ENCODE results near the gene MRM3. TPM values are rescaled to one million over a fixed set of nuclear protein-coding genes. Genes with fewer than 3 reads are reported as not detected.

MRM3 gene
- total RNA-seq, 5 donors from 2014 or later (not counting 1 experiment from before 2014, with no cell fraction given), result 23.0 to 34.1 (median 25.6) TPM

GRCh38 chr17:807523-808294, 25.6 kb downstream of the MRM3 start:
- Histone ChIP-seq H3K9me3 (no peaks in the 10 kb centered on the region), H3K27me3 (replicated peaks in 1 of 2; ENCODE audit: control insufficient read depth in 2 of 2, extremely low read depth in 1 of 2, insufficient read depth in 2 of 2, low read length in 1 of 2) (peaks cover 0 to 45% of the 10 kb centered on the region in 2 experiments), H3K36me3 (ENCODE audit: control insufficient read depth in 2 of 2, extremely low read depth in 1 of 2, insufficient read depth in 1 of 2, low read length in 1 of 2) (no peaks in the 10 kb centered on the region), H3K27ac (ENCODE audit: low read length) (no peak overlapping the region), H3K4me3 (ENCODE audit: control insufficient read depth in 1 of 2, extremely low read depth in 1 of 2, low read length in 1 of 2) (no peak overlapping the region), H3K4me1 (ENCODE audit: control insufficient read depth in 1 of 2, extremely low read depth in 1 of 2, insufficient read depth in 2 of 2, low read length in 2 of 2) (no peaks in the 10 kb centered on the region)
- no peak overlapping the region for H3K4me3 Mint-ChIP-seq
- H3K9me3 Mint-ChIP-seq, result no peaks in the 10 kb centered on the region
- H3K27me3 Mint-ChIP-seq, result peaks cover 5 to 20% of the 10 kb centered on the region in 2 donors
- H3K27ac Mint-ChIP-seq, result no peak overlapping the region
- H3K4me1 Mint-ChIP-seq, result no peaks in the 10 kb centered on the region
- POLR2A ChIA-PET, result no interaction called here
- no peak for ATAC-seq (replicated peaks in 1 of 4)
- CTCF ChIA-PET, result interaction anchor here in 1 of 2 donors (0.5 kb wide), 1 partner anchor 192 kb away, joined by 5 read pairs; no protein-coding TSS in a partner anchor
- H3K36me3 Mint-ChIP-seq, result no peaks in the 10 kb centered on the region
- 80% methylated on average over 22 of the region's 28 CpGs for WGBS (ENCODE audit: insufficient coverage)
- no peak for DNase-seq

- ChIA-PET POLR2A (no interaction called here), CTCF (no interaction called here)
- DNase-seq, result no peak
- Mint-ChIP-seq H3K9me3 (no peaks in the 10 kb centered on the region), H3K36me3 (no peaks in the 10 kb centered on the region), H3K4me3 (no peak overlapping the region), H3K27me3 (peaks cover 5 to 23% of the 10 kb centered on the region in 2 donors), H3K27ac (no peak overlapping the region), H3K4me1 (no peaks in the 10 kb centered on the region)
- Histone ChIP-seq H3K4me3 (ENCODE audit: control insufficient read depth in 1 of 2, extremely low read depth in 1 of 2, low read length in 1 of 2) (no peak overlapping the region), H3K27me3 (replicated peaks in 1 of 2; ENCODE audit: control insufficient read depth in 2 of 2, extremely low read depth in 1 of 2, insufficient read depth in 2 of 2, low read length in 1 of 2) (peaks cover 0 to 41% of the 10 kb centered on the region in 2 experiments), H3K27ac (ENCODE audit: low read length) (no peak overlapping the region), H3K36me3 (ENCODE audit: control insufficient read depth in 2 of 2, extremely low read depth in 1 of 2, insufficient read depth in 1 of 2, low read length in 1 of 2) (no peaks in the 10 kb centered on the region), H3K9me3 (no peaks in the 10 kb centered on the region), H3K4me1 (ENCODE audit: control insufficient read depth in 1 of 2, extremely low read depth in 1 of 2, insufficient read depth in 2 of 2, low read length in 2 of 2) (no peaks in the 10 kb centered on the region)
- 77% methylated on average over 27 of the region's 29 CpGs for WGBS (ENCODE audit: insufficient coverage)
- no peak for ATAC-seq (replicated peaks in 1 of 4)
Measured at GRCh38 chr17:811051-811784, 29.1 kb downstream of the MRM3 start.

- CTCF ChIA-PET, result no interaction called here
- Mint-ChIP-seq H3K9me3 (no peaks in the 10 kb centered on the region), H3K36me3 (no peaks in the 10 kb centered on the region), H3K27me3 (peaks cover 5 to 21% of the 10 kb centered on the region in 2 donors), H3K27ac (no peak overlapping the region), H3K4me1 (no peaks in the 10 kb centered on the region), H3K4me3 (no peak overlapping the region)
- ATAC-seq (replicated peaks in 1 of 4) (no peak), DNase-seq (no peak)
- 95% methylated on average over 14 of the region's 14 CpGs for WGBS (ENCODE audit: insufficient coverage)
- Histone ChIP-seq H3K27me3 (replicated peaks in 1 of 2; ENCODE audit: control insufficient read depth in 2 of 2, extremely low read depth in 1 of 2, insufficient read depth in 2 of 2, low read length in 1 of 2) (peaks cover 0 to 28% of the 10 kb centered on the region in 2 experiments), H3K4me3 (ENCODE audit: control insufficient read depth in 1 of 2, extremely low read depth in 1 of 2, low read length in 1 of 2) (no peak overlapping the region), H3K4me1 (ENCODE audit: control insufficient read depth in 1 of 2, extremely low read depth in 1 of 2, insufficient read depth in 2 of 2, low read length in 2 of 2) (no peaks in the 10 kb centered on the region), H3K27ac (ENCODE audit: low read length) (no peak overlapping the region), H3K9me3 (no peaks in the 10 kb centered on the region), H3K36me3 (ENCODE audit: control insufficient read depth in 2 of 2, extremely low read depth in 1 of 2, insufficient read depth in 1 of 2, low read length in 1 of 2) (no peaks in the 10 kb centered on the region)
- POLR2A ChIA-PET, result no interaction called here
Measured at GRCh38 chr17:812638-813204, 30.6 kb downstream of the MRM3 start.

GRCh38 chr17:814371-814770, 32.2 kb downstream of the MRM3 start:
- H3K36me3 ChIP-seq (ENCODE audit: control insufficient read depth in 2 of 2, extremely low read depth in 1 of 2, insufficient read depth in 1 of 2, low read length in 1 of 2), result no peaks in the 10 kb centered on the region
- Mint-ChIP-seq H3K4me1 (no peaks in the 10 kb centered on the region), H3K9me3 (no peaks in the 10 kb centered on the region), H3K36me3 (no peaks in the 10 kb centered on the region), H3K4me3 (no peak overlapping the region), H3K27ac (no peak overlapping the region), H3K27me3 (peaks cover 5 to 14% of the 10 kb centered on the region in 2 donors)
- no peak overlapping the region for H3K4me3 ChIP-seq (ENCODE audit: control insufficient read depth in 1 of 2, extremely low read depth in 1 of 2, low read length in 1 of 2)
- 88% methylated on average over 17 of the region's 20 CpGs for WGBS (ENCODE audit: insufficient coverage)
- no peak overlapping the region for H3K27ac ChIP-seq (ENCODE audit: low read length)
- ATAC-seq (replicated peaks in 1 of 4), result no peak
- H3K9me3 ChIP-seq, result no peaks in the 10 kb centered on the region
- peaks cover 0 to 20% of the 10 kb centered on the region in 2 experiments for H3K27me3 ChIP-seq (replicated peaks in 1 of 2; ENCODE audit: control insufficient read depth in 2 of 2, extremely low read depth in 1 of 2, insufficient read depth in 2 of 2, low read length in 1 of 2)
- H3K4me1 ChIP-seq (ENCODE audit: control insufficient read depth in 1 of 2, extremely low read depth in 1 of 2, insufficient read depth in 2 of 2, low read length in 2 of 2), result no peaks in the 10 kb centered on the region
- POLR2A ChIA-PET, result no interaction called here
- DNase-seq, result no peak
- CTCF ChIA-PET, result no interaction called here

DNA sequence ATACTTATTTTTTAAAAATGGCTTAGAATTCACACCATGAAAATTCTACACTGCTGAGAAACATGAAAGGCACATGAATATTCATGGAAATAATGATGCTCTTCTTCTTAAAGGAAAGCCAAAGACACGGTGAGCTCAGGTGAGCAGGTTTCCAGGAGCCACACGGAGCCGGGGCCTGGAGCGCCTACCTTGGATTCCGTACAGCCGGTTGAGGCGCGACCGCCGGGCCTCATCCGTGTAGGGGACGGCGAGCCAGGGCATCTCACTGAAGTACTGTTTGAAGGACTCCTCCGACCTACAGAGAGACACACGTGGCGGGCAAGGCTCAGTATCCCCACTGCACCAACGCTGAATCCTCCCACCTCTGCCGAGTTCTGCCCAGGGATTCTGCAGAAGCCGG, 37.1 kb downstream of the MRM3 start:
- no peak overlapping the region for H3K27ac ChIP-seq (ENCODE audit: low read length)
- H3K4me1 Mint-ChIP-seq, result no peaks in the 10 kb centered on the region
- peaks cover 0 to 10% of the 10 kb centered on the region in 2 experiments for H3K27me3 ChIP-seq (replicated peaks in 1 of 2; ENCODE audit: control insufficient read depth in 2 of 2, extremely low read depth in 1 of 2, insufficient read depth in 2 of 2, low read length in 1 of 2)
- H3K4me3 ChIP-seq (ENCODE audit: control insufficient read depth in 1 of 2, extremely low read depth in 1 of 2, low read length in 1 of 2), result no peak overlapping the region
- ChIA-PET CTCF (no interaction called here), POLR2A (no interaction called here)
- no peaks in the 10 kb centered on the region for H3K36me3 ChIP-seq (ENCODE audit: control insufficient read depth in 2 of 2, extremely low read depth in 1 of 2, insufficient read depth in 1 of 2, low read length in 1 of 2)
- ATAC-seq (replicated peaks in 1 of 4), result no peak
- H3K4me1 ChIP-seq (ENCODE audit: control insufficient read depth in 1 of 2, extremely low read depth in 1 of 2, insufficient read depth in 2 of 2, low read length in 2 of 2), result no peaks in the 10 kb centered on the region
- WGBS (ENCODE audit: insufficient coverage), result 91% methylated on average over 16 of the region's 19 CpGs
- H3K27ac Mint-ChIP-seq, result no peak overlapping the region
- no peak for DNase-seq
- no peaks in the 10 kb centered on the region for H3K36me3 Mint-ChIP-seq
- H3K9me3 Mint-ChIP-seq, result no peaks in the 10 kb centered on the region
- no peaks in the 10 kb centered on the region for H3K27me3 Mint-ChIP-seq
- H3K4me3 Mint-ChIP-seq, result no peak overlapping the region
- H3K9me3 ChIP-seq, result no peaks in the 10 kb centered on the region

GRCh38 chr17:823501-823902, 41.3 kb downstream of the MRM3 start:
- Mint-ChIP-seq H3K27me3 (peaks cover 0 to 2% of the 10 kb centered on the region in 2 donors), H3K4me3 (no peak overlapping the region), H3K9me3 (no peaks in the 10 kb centered on the region), H3K27ac (no peak overlapping the region), H3K36me3 (no peaks in the 10 kb centered on the region), H3K4me1 (no peaks in the 10 kb centered on the region)
- Histone ChIP-seq H3K36me3 (ENCODE audit: control insufficient read depth in 2 of 2, extremely low read depth in 1 of 2, insufficient read depth in 1 of 2, low read length in 1 of 2) (no peaks in the 10 kb centered on the region), H3K27me3 (replicated peaks in 1 of 2; ENCODE audit: control insufficient read depth in 2 of 2, extremely low read depth in 1 of 2, insufficient read depth in 2 of 2, low read length in 1 of 2) (peaks cover 0 to 16% of the 10 kb centered on the region in 2 experiments), H3K4me1 (ENCODE audit: control insufficient read depth in 1 of 2, extremely low read depth in 1 of 2, insufficient read depth in 2 of 2, low read length in 2 of 2) (no peaks in the 10 kb centered on the region), H3K27ac (ENCODE audit: low read length) (no peak overlapping the region), H3K9me3 (no peaks in the 10 kb centered on the region), H3K4me3 (ENCODE audit: control insufficient read depth in 1 of 2, extremely low read depth in 1 of 2, low read length in 1 of 2) (no peak overlapping the region)
- no peak for DNase-seq
- POLR2A ChIA-PET, result no interaction called here
- CTCF ChIA-PET, result no interaction called here
- no peak for ATAC-seq (replicated peaks in 1 of 4)
- 85% methylated on average over 4 of the region's 9 CpGs for WGBS (ENCODE audit: insufficient coverage)

Measured in T-cell (primary cell).